ENCODE data around the gene SPDYE4.

The SPDYE4 gene

GRCh38 chr17:8736796-8737195, 21.6 kb downstream of the SPDYE4 start:
- DNase-seq, result no peak

- no peak for DNase-seq
Measured at GRCh38 chr17:8736362-8736761, 22.0 kb downstream of the SPDYE4 start.

GRCh38 chr17:8735336-8735939, 22.9 kb downstream of the SPDYE4 start:
- no peak for DNase-seq

- DNase-seq, result no peak
Measured at GRCh38 chr17:8734876-8735275, 23.5 kb downstream of the SPDYE4 start.

GRCh38 chr17:8732406-8733085, 25.8 kb downstream of the SPDYE4 start:
- no peak for DNase-seq

GRCh38 chr17:8729860-8730259, 28.5 kb downstream of the SPDYE4 start:
- DNase-seq, result no peak

- no peak for DNase-seq
Measured at GRCh38 chr17:8729421-8729820, 28.9 kb downstream of the SPDYE4 start.

- DNase-seq, result no peak
Measured at GRCh38 chr17:8728971-8729370, 29.4 kb downstream of the SPDYE4 start.

- no peak for DNase-seq
Measured at GRCh38 chr17:8728251-8728938, 30.0 kb downstream of the SPDYE4 start.

GRCh38 chr17:8726941-8727555, 31.3 kb downstream of the SPDYE4 start:
- DNase-seq, result no peak

GRCh38 chr17:8725881-8726876, 32.2 kb downstream of the SPDYE4 start:
- no peak for DNase-seq

- DNase-seq, result no peak
Measured at GRCh38 chr17:8724451-8724850, 33.9 kb downstream of the SPDYE4 start.

- no peak for DNase-seq
Measured at GRCh38 chr17:8720596-8720995, 37.8 kb downstream of the SPDYE4 start.

- no peak for DNase-seq
Measured at GRCh38 chr17:8719291-8720246, 38.8 kb downstream of the SPDYE4 start.

- DNase-seq, result no peak
Measured at GRCh38 chr17:8718001-8718563, 40.3 kb downstream of the SPDYE4 start.

- no peak for DNase-seq
Measured at GRCh38 chr17:8713878-8714277, 44.5 kb downstream of the SPDYE4 start.

- no peak for DNase-seq
Measured at GRCh38 chr17:8713315-8713714, 45.0 kb downstream of the SPDYE4 start.

GRCh38 chr17:8712698-8713097, 45.6 kb downstream of the SPDYE4 start:
- no peak for DNase-seq

GRCh38 chr17:8711291-8711690, 47.1 kb downstream of the SPDYE4 start:
- no peak for DNase-seq

GRCh38 chr17:8710813-8711212, 47.5 kb downstream of the SPDYE4 start:
- no peak for DNase-seq

GRCh38 chr17:8709006-8709405, 49.3 kb downstream of the SPDYE4 start:
- DNase-seq, result no peak

Measured in CD4-positive, alpha-beta T cell treated with Interleukin-1 beta for 1 hour (primary cell).